Measurements from ENCODE around the gene HEY2.

The HEY2 gene

GRCh38 chr6:125748406-125749172 lies 843 bp upstream of the HEY2 start:
- no peak for TF ChIP-seq CTCF (IDR thresholded peaks at IDR 0.05; ENCODE audit: control insufficient read depth, extremely low read depth, insufficient read depth)
- no peak for DNase-seq (ENCODE audit: low read depth)
- H3K4me3 ChIP-seq (ENCODE audit: low read depth, low read length), result peak overlapping the region; percentile 49

- no peak for DNase-seq (ENCODE audit: low read depth)
- peak overlapping the region; percentile 39 for H3K4me3 ChIP-seq (ENCODE audit: low read depth, low read length)
- no peak for TF ChIP-seq CTCF (IDR thresholded peaks at IDR 0.05; ENCODE audit: control insufficient read depth, extremely low read depth, insufficient read depth)
Observed at GRCh38 chr6:125749865-125750691, 646 bp downstream of the HEY2 start.

- no peak for TF ChIP-seq CTCF (IDR thresholded peaks at IDR 0.05; ENCODE audit: control insufficient read depth, extremely low read depth, insufficient read depth)
- H3K4me3 ChIP-seq (ENCODE audit: low read depth, low read length), result no peak overlapping the region
- DNase-seq (ENCODE audit: low read depth), result no peak
Observed at GRCh38 chr6:125750692-125751333, 1.4 kb downstream of the HEY2 start.

- no peak for DNase-seq (ENCODE audit: low read depth)
- TF ChIP-seq CTCF (IDR thresholded peaks at IDR 0.05; ENCODE audit: control insufficient read depth, extremely low read depth, insufficient read depth), result no peak
- no peak overlapping the region for H3K4me3 ChIP-seq (ENCODE audit: low read depth, low read length)
Observed at GRCh38 chr6:125751334-125751916, 2.0 kb downstream of the HEY2 start.

- no peak overlapping the region for H3K4me3 ChIP-seq (ENCODE audit: low read depth, low read length)
- TF ChIP-seq CTCF (IDR thresholded peaks at IDR 0.05; ENCODE audit: control insufficient read depth, extremely low read depth, insufficient read depth), result no peak
- peak; percentile 47 for DNase-seq (ENCODE audit: low read depth)
Observed at GRCh38 chr6:125752773-125753172, 3.3 kb downstream of the HEY2 start.

GRCh38 chr6:125753218-125753936 lies 3.9 kb downstream of the HEY2 start:
- TF ChIP-seq CTCF (IDR thresholded peaks at IDR 0.05; ENCODE audit: control insufficient read depth, extremely low read depth, insufficient read depth), result peak; percentile 35
- no peak overlapping the region for H3K4me3 ChIP-seq (ENCODE audit: low read depth, low read length)
- DNase-seq (ENCODE audit: low read depth), result peak; percentile 69
